Prostate gland (tissue), 2 donors: ENCODE measurements around the gene OSTC. TPM values are rescaled to one million over a fixed set of nuclear protein-coding genes. Genes with fewer than 3 reads are reported as not detected.

Experiments
- DNase-seq: peaks from one replicate; pipeline ENCODE4 v3.0.0-alpha.2; 2019; ENCODE audit warnings: low spot score
- H3K27ac ChIP-seq, 2 donors: fragments of 200-600 bp; sonication (generic); 2 replicates each; pipeline ENCODE4 v1.5.1; 2017 to 2019
- H3K27me3 ChIP-seq: fragments of 200-600 bp; sonication (generic); replicated peaks from 2 replicates; pipeline ENCODE4 v1.5.1; 2019; ENCODE audit not compliant: insufficient read depth
- H3K36me3 ChIP-seq, 2 donors: fragments of 200-600 bp; sonication (generic); 1 replicate in 1 of 2; 2 replicates in 1 of 2; pipeline versions ENCODE4 v1.5.1 to v1.8.1; 2017 to 2019
- H3K4me1 ChIP-seq: fragments of 200-600 bp; sonication (generic); replicated peaks from 2 replicates; pipeline ENCODE4 v1.5.1; 2019
- H3K4me3 ChIP-seq, 2 donors: fragments of 200-600 bp; sonication (generic); 2 replicates each; pipeline ENCODE4 v1.5.1; 2017 to 2019
- H3K9me3 ChIP-seq: fragments of 200-600 bp; sonication (generic); 2 replicates; pipeline ENCODE4 v1.5.1; 2017
- CTCF ChIP-seq, 4 experiments: fragments of 200-600 bp in 2 of 4; fragments of 450-650 bp in 2 of 4; sonication (generic) in 2 of 4; IDR thresholded peaks; 1 replicate in 3 of 4; 2 replicates in 1 of 4; pipeline ENCODE4 v1.5.1; 2016 to 2019; ENCODE audit warnings: antibody characterized with exemption in 4 of 4, mild to moderate bottlenecking in 2 of 4, moderate library complexity in 2 of 4
- POLR2A ChIP-seq: fragments of 450-650 bp; IDR thresholded peaks from one replicate; pipeline ENCODE4 v1.6.1; 2016; ENCODE audit warnings: antibody characterized with exemption, mild to moderate bottlenecking
- POLR2AphosphoS5 ChIP-seq: sonication (generic); formaldehyde crosslinking; IDR thresholded peaks from one replicate; pipeline ENCODE4 v1.6.1; 2017; ENCODE audit warnings: antibody characterized with exemption
- WGBS: methylation state at CpG from one replicate; pipeline ENCODE4 v1.1.5; 2018; 5-methylcytosine and 5-hydroxymethylcytosine counted together
- intact Hi-C: fragments of 100-400 bp; cut with DNase I; formaldehyde crosslinking; loops from one replicate; pipeline ENCODE4 v1.14.2; 2022
- total RNA-seq, 2 donors: library from RNA; depleted of rRNA; stranded (reverse); fragments of >200 nt; gene quantifications; one replicate each; pipeline ENCODE4 v1.1.0, GENCODE V29; 2016

The OSTC gene
- total RNA-seq, 2 donors from 2014 or later, result 48.7 to 85.9 TPM

GRCh38 chr4:108620101-108620932 lies 30.1 kb upstream of the OSTC start, which contains the start of gene RPL34:
Gene RPL34, plus strand, starts transcription at chr4:108620576. Its CDS starts 1,384 bp downstream, at chr4:108621960.
- intact Hi-C loops, result no loop called here
- Histone ChIP-seq H3K9me3 (no peaks in the 10 kb centered on the region), H3K36me3 (peaks cover 0 to 7% of the 10 kb centered on the region in 2 donors), H3K4me3 (peak within 1 kb of the TSS; percentile 52 to 57), H3K27me3 (no peaks in the 10 kb centered on the region), H3K4me1 (no peaks in the 10 kb centered on the region), H3K27ac (peak within 1 kb of the TSS; percentile 64 to 70)
- whole genome bisulfite sequencing, result under 1% methylated on average over 32 of the region's 32 CpGs
- DNase-seq, result peak; percentile 98
- TF ChIP-seq POLR2A, result peak; percentile 83
- TF ChIP-seq POLR2AphosphoS5, result peak; percentile 100
- no peak for TF ChIP-seq CTCF (IDR thresholded peaks at IDR 0.05)

DNA sequence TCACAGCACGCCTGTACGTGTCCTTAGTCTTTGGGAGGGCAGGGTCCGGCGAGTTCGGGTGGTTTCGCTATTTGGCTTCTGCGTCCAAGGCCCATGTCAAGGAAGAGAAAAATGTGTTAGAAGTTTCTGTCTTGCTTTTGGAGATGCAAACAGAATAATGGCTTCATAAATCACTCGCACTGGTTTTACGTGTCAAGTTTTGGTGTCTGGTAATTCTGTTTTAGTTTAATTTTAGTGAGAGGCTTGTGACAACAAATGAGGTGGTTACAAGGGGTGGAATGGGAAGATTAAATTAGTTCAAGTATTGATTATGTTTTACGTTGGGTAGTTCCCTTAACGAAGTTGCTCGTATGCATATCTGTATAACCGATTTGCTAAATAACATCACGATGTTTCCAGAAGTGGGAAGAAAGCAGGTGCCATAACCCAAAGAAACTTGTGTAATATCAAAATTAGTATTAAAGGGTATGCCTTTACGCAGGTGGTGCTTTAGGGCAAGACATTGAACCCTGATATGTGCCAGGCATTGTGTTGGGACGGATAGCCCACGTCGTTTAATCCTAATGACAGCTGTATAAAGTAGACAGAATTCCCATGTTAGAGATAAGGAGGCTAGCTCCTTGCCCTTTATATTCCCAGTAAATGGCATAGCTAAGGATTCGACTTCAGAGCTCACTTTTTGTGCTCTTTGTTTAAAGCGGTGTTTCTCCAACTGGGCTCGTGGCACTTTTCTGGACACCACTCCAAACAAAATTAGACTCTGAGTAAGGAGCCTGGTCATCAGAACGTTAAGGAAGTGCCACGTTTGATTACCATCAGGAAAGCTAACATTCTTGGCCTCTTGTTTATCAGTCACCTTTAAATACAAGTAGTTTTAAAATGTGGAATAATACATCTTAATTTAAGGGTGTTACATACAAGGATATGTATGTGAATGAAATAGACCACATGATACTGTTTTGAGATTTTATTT lies 29.2 kb upstream of the OSTC start:
- no peaks in the 10 kb centered on the region for H3K9me3 ChIP-seq
- peaks cover 0 to 14% of the 10 kb centered on the region in 2 donors for H3K36me3 ChIP-seq
- 8% methylated on average over 23 of the region's 23 CpGs for WGBS
- TF ChIP-seq POLR2A, result no peak
- no peak for TF ChIP-seq CTCF (IDR thresholded peaks at IDR 0.05)
- no peak for TF ChIP-seq POLR2AphosphoS5
- intact Hi-C loops, result no loop called here
- no peaks in the 10 kb centered on the region for H3K27me3 ChIP-seq
- no peak for DNase-seq
- H3K27ac ChIP-seq, result peak overlapping the region; percentile 64 to 70
- H3K4me1 ChIP-seq, result no peaks in the 10 kb centered on the region
- peak overlapping the region; percentile 52 to 57 for H3K4me3 ChIP-seq

DNA sequence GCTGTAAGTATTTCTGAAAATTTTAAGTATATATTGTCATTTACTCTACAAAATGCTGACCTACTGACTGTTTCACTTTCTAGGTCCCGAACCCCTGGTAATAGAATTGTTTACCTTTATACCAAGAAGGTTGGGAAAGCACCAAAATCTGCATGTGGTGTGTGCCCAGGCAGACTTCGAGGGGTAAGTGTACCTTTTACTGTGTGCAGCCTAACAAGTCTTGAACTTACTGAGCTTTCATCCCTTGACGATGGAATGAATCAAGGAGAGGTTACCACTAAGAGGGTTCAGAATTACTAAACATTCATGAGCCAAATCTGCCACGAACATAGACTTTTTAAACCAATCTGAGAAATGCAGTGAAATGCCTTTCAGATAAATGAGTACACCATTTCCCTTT lies 28.4 kb upstream of the OSTC start:
- peaks cover 0 to 14% of the 10 kb centered on the region in 2 donors for H3K36me3 ChIP-seq
- intact Hi-C loops, result no loop called here

DNA sequence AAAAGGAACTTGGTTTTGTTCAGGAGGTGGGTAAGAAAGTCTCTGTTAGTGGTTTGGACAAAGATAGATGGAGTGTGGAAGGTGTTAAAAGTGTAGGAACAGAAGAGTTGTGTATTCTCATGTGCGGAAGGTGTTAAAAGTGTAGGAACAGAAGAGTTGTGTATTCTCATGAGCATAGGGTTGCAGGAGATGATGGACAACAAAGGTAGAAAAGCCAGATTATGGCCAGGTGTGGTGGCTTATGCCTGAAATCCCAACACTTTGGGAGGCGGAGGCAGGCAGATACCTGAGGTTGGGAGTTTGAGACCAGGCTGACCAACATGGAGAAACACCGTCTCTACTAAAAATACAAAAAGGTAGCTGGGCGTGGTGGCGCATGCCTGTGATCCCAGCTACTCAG lies 27.6 kb upstream of the OSTC start:
- Histone ChIP-seq H3K9me3 (no peaks in the 10 kb centered on the region), H3K27me3 (no peaks in the 10 kb centered on the region), H3K36me3 (peaks cover 0 to 14% of the 10 kb centered on the region in 2 donors), H3K27ac (no peak overlapping the region), H3K4me3 (no peak overlapping the region), H3K4me1 (no peaks in the 10 kb centered on the region)
- WGBS, result 95% methylated on average over 5 of the region's 5 CpGs
- TF ChIP-seq POLR2A, result no peak
- TF ChIP-seq POLR2AphosphoS5, result no peak
- TF ChIP-seq CTCF (IDR thresholded peaks at IDR 0.05), result no peak
- intact Hi-C loops, result no loop called here
- DNase-seq, result no peak

More for the DNA sequence above, 28.4 kb upstream of the OSTC start:
- Histone ChIP-seq H3K4me1 (no peaks in the 10 kb centered on the region), H3K4me3 (no peak overlapping the region), H3K27ac (no peak overlapping the region), H3K27me3 (no peaks in the 10 kb centered on the region), H3K9me3 (no peaks in the 10 kb centered on the region)
- WGBS, result 84% methylated on average over 4 of the region's 4 CpGs
- DNase-seq, result no peak
- TF ChIP-seq POLR2A, result no peak
- TF ChIP-seq POLR2AphosphoS5, result no peak
- TF ChIP-seq CTCF (IDR thresholded peaks at IDR 0.05), result no peak
